Pericardium fibroblast (primary cell): ENCODE results near the gene ZNF468. TPM values are rescaled to one million over a fixed set of nuclear protein-coding genes. Genes with fewer than 3 reads are reported as not detected.

ENCODE experiments used
- total RNA-seq: library from RNA; depleted of rRNA; stranded (reverse); fragments of >200 nt; gene quantifications from 2 replicates; pipeline ENCODE4 v1.2.3, GENCODE V29; 2015

Gene ZNF468
- total RNA-seq: 7.2 and 8.2 TPM in 2 replicates

GRCh38 chr19:52857378-52858191 lies at the start of gene ZNF468:
ZNF468 (minus strand) TSS chr19:52857619; CDS start chr19:52854272, 3,347 bp downstream.

GRCh38 chr19:52897138-52897935 lies 39.9 kb upstream of the ZNF468 start, which contains the start of gene ZNF320:
ZNF320 (minus strand) TSS chr19:52897635; CDS start chr19:52890255, 7,380 bp downstream.

GRCh38 chr19:52821204-52821960 lies 36.0 kb downstream of the ZNF468 start, which contains the start of gene ZNF28:
ZNF28 (minus strand) TSS chr19:52821633; CDS start chr19:52817958, 3,675 bp downstream.

Other genes starting within 250 kb of the ZNF468 start
- gene ZNF83, start 219.3 kb downstream of the ZNF468 start, total RNA-seq: 11.6 and 27.3 TPM in 2 replicates
- gene ZNF611, start 122.6 kb downstream of the ZNF468 start, total RNA-seq: 3.7 and 9.4 TPM in 2 replicates
- gene ZNF600, start 70.8 kb downstream of the ZNF468 start, total RNA-seq: 1.4 and 2.3 TPM in 2 replicates
- 4.7 and 6.1 TPM in 2 replicates for gene ZNF28, start 36.0 kb downstream of the ZNF468 start, total RNA-seq
- gene ZNF320, start 40.0 kb upstream of the ZNF468 start, total RNA-seq: 4.1 and 5.5 TPM in 2 replicates
- 0.68 and 1.4 TPM in 2 replicates for gene ZNF888, start 65.8 kb upstream of the ZNF468 start, total RNA-seq
- 2.7 and 4.7 TPM in 2 replicates for gene ZNF816, start 105.3 kb upstream of the ZNF468 start, total RNA-seq
- gene ERVV-1, start 156.3 kb upstream of the ZNF468 start, total RNA-seq: not detected in 2 replicates
- not detected in 2 replicates for gene ERVV-2, start 187.1 kb upstream of the ZNF468 start, total RNA-seq
- 12.9 and 16.6 TPM in 2 replicates for gene ZNF160, start 245.8 kb upstream of the ZNF468 start, total RNA-seq